IMR-90 (cell line): ENCODE data around the gene MTHFS. TPM values are rescaled to one million over a fixed set of nuclear protein-coding genes. Genes with fewer than 3 reads are reported as not detected.

Experiments
- ATAC-seq: fragments of 200-7000 bp; cut with Tn5 transposase; 2 replicates; pipeline ENCODE4 v1.9.1; 2020; ENCODE audit warnings: low read depth, mild to moderate bottlenecking, moderate library complexity
- BruUV-seq: library from RNA; stranded (reverse); fragments of 400-500 nt; replicated peaks from 2 replicates; lab custom pipeline; 2021; lab: Mats Ljungman, UMichigan
- CTCF ChIA-PET: fragments of 300-600 bp; formaldehyde crosslinking; extraction: SDS; loops from one replicate; lab custom pipeline; 2021; ENCODE audit warnings: antibody characterized with exemption; lab: Yijun Ruan, JAX
- POLR2A ChIA-PET: fragments of 300-600 bp; sonication (Branson Sonifier 250); formaldehyde crosslinking; loops from one replicate; lab custom pipeline; 2022; ENCODE audit warnings: antibody characterized with exemption; ENCODE audit not compliant: unreplicated experiment; lab: Charles Lee
- DNase-seq: peaks from one replicate; pipeline ENCODE4 v3.0.0; 2013
- H2AFZ ChIP-seq: replicated peaks from 2 replicates; pipeline ENCODE3; 2013; ENCODE audit warnings: low read length, mild to moderate bottlenecking; ENCODE audit not compliant: poor library complexity
- H2AK5ac ChIP-seq: 2 replicates; pipeline ENCODE4 v1.6.1; 2013; ENCODE audit warnings: low read depth, low read length, inconsistent platforms
- H2AK9ac ChIP-seq: replicated peaks from 2 replicates; pipeline ENCODE3; 2013; ENCODE audit warnings: mild to moderate bottlenecking, low read depth, low read length, moderate library complexity; ENCODE audit not compliant: poor library complexity
- H2BK120ac ChIP-seq: 2 replicates; pipeline ENCODE4 v1.6.1; 2013; ENCODE audit warnings: low read depth, low read length, inconsistent platforms
- H2BK15ac ChIP-seq: 3 replicates; pipeline ENCODE4 v1.6.1; 2013; ENCODE audit warnings: low read depth, low read length, inconsistent platforms
- H2BK20ac ChIP-seq: 2 replicates; pipeline ENCODE4 v1.6.1; 2013; ENCODE audit warnings: low read depth, mild to moderate bottlenecking, inconsistent platforms, low read length, moderate library complexity
- H2BK5ac ChIP-seq: 2 replicates; pipeline ENCODE4 v1.6.1; 2013; ENCODE audit warnings: mild to moderate bottlenecking, low read depth, low read length, inconsistent platforms; ENCODE audit not compliant: poor library complexity, severe bottlenecking
- H3K14ac ChIP-seq: replicated peaks from 2 replicates; pipeline ENCODE4 v1.6.1; 2013; ENCODE audit warnings: low read depth, low read length, inconsistent platforms
- H3K18ac ChIP-seq: 2 replicates; pipeline ENCODE4 v1.6.1; 2013; ENCODE audit warnings: low read depth, low read length, control low read depth
- H3K23ac ChIP-seq: 2 replicates; pipeline ENCODE4 v1.6.1; 2013; ENCODE audit warnings: low read depth, low read length, inconsistent platforms
- H3K27ac ChIP-seq: 2 replicates; pipeline ENCODE4 v1.5.1; 2013; ENCODE audit warnings: mild to moderate bottlenecking, control low read depth, low read length; ENCODE audit not compliant: insufficient read depth
- H3K27me3 ChIP-seq: 2 replicates; pipeline ENCODE4 v1.6.1; 2013; ENCODE audit warnings: low read length; ENCODE audit not compliant: control insufficient read depth, insufficient read depth
- H3K36me3 ChIP-seq: 2 replicates; pipeline ENCODE4 v1.6.1; 2013; ENCODE audit warnings: low read length, mixed read lengths; ENCODE audit not compliant: control insufficient read depth, insufficient read depth
- H3K4ac ChIP-seq: 2 replicates; pipeline ENCODE4 v1.6.1; 2013; ENCODE audit warnings: low read depth, low read length, inconsistent platforms
- H3K4me1 ChIP-seq: 2 replicates; pipeline ENCODE4 v1.6.1; 2013; ENCODE audit warnings: low read length, mixed read lengths; ENCODE audit not compliant: control insufficient read depth, insufficient read depth
- H3K4me2 ChIP-seq: 2 replicates; pipeline ENCODE4 v1.6.1; 2013; ENCODE audit warnings: low read depth, mild to moderate bottlenecking, control low read depth, low read length, moderate library complexity
- H3K4me3 ChIP-seq: 2 replicates; pipeline ENCODE4 v1.5.1; 2013; ENCODE audit warnings: low read depth, mild to moderate bottlenecking, control low read depth, low read length, moderate library complexity; ENCODE audit not compliant: insufficient read depth
- H3K56ac ChIP-seq: 2 replicates; pipeline ENCODE4 v1.6.1; 2013; ENCODE audit warnings: low read length, inconsistent platforms; ENCODE audit not compliant: insufficient read depth; ENCODE audit errors: extremely low read depth
- H3K79me1 ChIP-seq, 2 experiments: 2 replicates each; pipeline ENCODE4 v1.6.1; 2013; ENCODE audit warnings: low read length in 2 of 2, inconsistent platforms in 1 of 2, low read depth in 1 of 2
- H3K9ac ChIP-seq: 2 replicates; pipeline ENCODE4 v1.6.1; 2013; ENCODE audit warnings: low read depth, low read length, control low read depth
- H3K9me1 ChIP-seq: 2 replicates; pipeline ENCODE4 v1.6.1; 2013; ENCODE audit warnings: low read length, inconsistent platforms; ENCODE audit not compliant: insufficient read depth
- H3K9me3 ChIP-seq: 2 replicates; pipeline ENCODE4 v1.6.1; 2013; ENCODE audit warnings: low read length; ENCODE audit not compliant: control insufficient read depth, insufficient read depth
- H4K20me1 ChIP-seq: 2 replicates; pipeline ENCODE4 v1.6.1; 2013; ENCODE audit warnings: low read length, inconsistent platforms; ENCODE audit not compliant: insufficient read depth
- H4K5ac ChIP-seq: 2 replicates; pipeline ENCODE4 v1.6.1; 2013; ENCODE audit warnings: mild to moderate bottlenecking, low read depth, low read length, control low read depth
- H4K8ac ChIP-seq, 2 experiments: 2 replicates each; pipeline ENCODE4 v1.6.1; 2013; ENCODE audit warnings: low read depth in 2 of 2, low read length in 2 of 2, control low read depth in 1 of 2, inconsistent platforms in 1 of 2
- H4K91ac ChIP-seq: 2 replicates; pipeline ENCODE4 v1.6.1; 2013; ENCODE audit warnings: low read depth, low read length, inconsistent platforms; ENCODE audit not compliant: insufficient read depth
- CHD1 ChIP-seq: IDR thresholded peaks from 2 replicates; pipeline ENCODE4 v1.6.1; 2012; ENCODE audit warnings: low read depth, low read length, improper control_type of control experiment
- ELK1 ChIP-seq: fragments of 150-350 bp; IDR thresholded peaks from 2 replicates; pipeline ENCODE4 v1.6.1; 2016; ENCODE audit warnings: low read depth, mild to moderate bottlenecking, low read length, moderate library complexity, borderline replicate concordance
- NFE2L2 ChIP-seq: fragments of 150-350 bp; IDR thresholded peaks from 2 replicates; pipeline ENCODE4 v1.6.1; 2016; ENCODE audit warnings: low read depth, mild to moderate bottlenecking, low read length
- POLR2A ChIP-seq: IDR thresholded peaks from 2 replicates; pipeline ENCODE4 v1.6.1; 2012; ENCODE audit warnings: mild to moderate bottlenecking, low read depth, low read length
- RAD21 ChIP-seq: IDR thresholded peaks from 2 replicates; pipeline ENCODE4 v1.6.1; 2012; ENCODE audit warnings: low read length, improper control_type of control experiment
- WGBS, 2 experiments: methylation state at CpG; one replicate each; pipeline versions ENCODE4 v1.1.5 to v1.1.7; 2013; ENCODE audit warnings: missing lambda C conversion rate in 2 of 2; ENCODE audit not compliant: insufficient read length in 1 of 2; ENCODE audit errors: extremely low coverage in 2 of 2; 5-methylcytosine and 5-hydroxymethylcytosine counted together
- dilution Hi-C: fragments of 300-500 bp; cut with HindIII; formaldehyde crosslinking; loops from one replicate; pipeline ENCODE4 v1.14.3; 2018; ENCODE audit warnings: low sequenced_read_pairs; ENCODE audit not compliant: unreplicated experiment
- in situ Hi-C: fragments of 300-500 bp; cut with MboI; formaldehyde crosslinking; loops from 3 replicates; pipeline ENCODE4 v1.14.3; 2019; ENCODE audit warnings: low sequenced_read_pairs, inconsistent platforms, mixed read lengths
- intact Hi-C: fragments of 100-400 bp; cut with micrococcal nuclease; formaldehyde crosslinking; loops from 2 replicates; pipeline ENCODE4 v1.10.0; 2022
- polyA plus RNA-seq, 3 experiments: library from polyadenylated mRNA; depleted of rRNA; stranded (reverse); fragments of >200 nt; gene quantifications; 2 replicates each; pipeline ENCODE4 v1.2.3, GENCODE V29; 2012; ENCODE audit warnings: low replicate concordance in 1 of 3
- total RNA-seq: library from RNA; depleted of rRNA; stranded (reverse); fragments of >200 nt; gene quantifications from 2 replicates; pipeline ENCODE4 v1.2.3, GENCODE V29; 2012

The MTHFS gene
- total and polyA plus RNA-seq, 2 of the 4 experiments (the other 2 are of a cell fraction): 5.5 to 6.3 TPM

- H3K27me3 ChIP-seq: peaks cover 8% of the 10 kb centered on the region
- no peak overlapping the region for H2AFZ ChIP-seq
- H3K23ac ChIP-seq: no peak overlapping the region
- no peak overlapping the region for H3K27ac ChIP-seq
- dilution Hi-C loops (no loop called here), in situ Hi-C loops (no loop called here), intact Hi-C loops (no loop called here)
- no peaks in the 10 kb centered on the region for H3K36me3 ChIP-seq
- H4K5ac ChIP-seq: no peak overlapping the region
- no peak overlapping the region for H3K4ac ChIP-seq
- no peak overlapping the region for H2BK20ac ChIP-seq
- BruUV-seq: no TSS peak
- H2BK120ac ChIP-seq: no peak overlapping the region
- no peaks in the 10 kb centered on the region for H3K9me3 ChIP-seq
- H3K4me1 ChIP-seq: no peaks in the 10 kb centered on the region; the same call in 1 of the 2 replicates
- no peak overlapping the region for H2BK5ac ChIP-seq
- TF ChIP-seq CHD1: no peak
- TF ChIP-seq RAD21: no peak
- no peak for TF ChIP-seq ELK1
- TF ChIP-seq POLR2A: no peak
- TF ChIP-seq NFE2L2: no peak
- H3K4me3 ChIP-seq: no peak overlapping the region
- POLR2A ChIA-PET: no interaction called here
- H3K9ac ChIP-seq: no peak overlapping the region
- H2AK9ac ChIP-seq: no peak overlapping the region
- no peak overlapping the region for H2AK5ac ChIP-seq
- CTCF ChIA-PET: no interaction called here
- 38% methylated on average over 1 of the region's 6 CpGs; no CpG with 5 or more reads in 1 of the 2 experiments for WGBS, 2 experiments
- no peak overlapping the region for H3K56ac ChIP-seq
- H3K4me2 ChIP-seq: no peak overlapping the region
- H3K14ac ChIP-seq: no peak overlapping the region
- no peak overlapping the region for H4K8ac ChIP-seq
- H2BK15ac ChIP-seq: no peak overlapping the region
- ATAC-seq (no peak), DNase-seq (no peak)
- no peaks in the 10 kb centered on the region for H4K20me1 ChIP-seq
- H3K9me1 ChIP-seq: no peaks in the 10 kb centered on the region
- H3K18ac ChIP-seq: no peak overlapping the region
- no peaks in the 10 kb centered on the region for H3K79me1 ChIP-seq
- no peak overlapping the region for H4K91ac ChIP-seq
Observed at GRCh38 chr15:79816571-79816970, 80.2 kb downstream of the MTHFS start.
